SW 1271 (cell line): ENCODE results near the gene SRP72.
"Not testable (repeated sequence)": the region's sequence is repeated elsewhere in the genome, so short reads cannot be mapped to it uniquely, and the experiment has no call there.

Source experiments
- DNase-seq, 2 experiments: peaks; one replicate each; lab custom pipeline; 2025; lab: John Stamatoyannopoulos, UW

Gene SRP72, protein sequence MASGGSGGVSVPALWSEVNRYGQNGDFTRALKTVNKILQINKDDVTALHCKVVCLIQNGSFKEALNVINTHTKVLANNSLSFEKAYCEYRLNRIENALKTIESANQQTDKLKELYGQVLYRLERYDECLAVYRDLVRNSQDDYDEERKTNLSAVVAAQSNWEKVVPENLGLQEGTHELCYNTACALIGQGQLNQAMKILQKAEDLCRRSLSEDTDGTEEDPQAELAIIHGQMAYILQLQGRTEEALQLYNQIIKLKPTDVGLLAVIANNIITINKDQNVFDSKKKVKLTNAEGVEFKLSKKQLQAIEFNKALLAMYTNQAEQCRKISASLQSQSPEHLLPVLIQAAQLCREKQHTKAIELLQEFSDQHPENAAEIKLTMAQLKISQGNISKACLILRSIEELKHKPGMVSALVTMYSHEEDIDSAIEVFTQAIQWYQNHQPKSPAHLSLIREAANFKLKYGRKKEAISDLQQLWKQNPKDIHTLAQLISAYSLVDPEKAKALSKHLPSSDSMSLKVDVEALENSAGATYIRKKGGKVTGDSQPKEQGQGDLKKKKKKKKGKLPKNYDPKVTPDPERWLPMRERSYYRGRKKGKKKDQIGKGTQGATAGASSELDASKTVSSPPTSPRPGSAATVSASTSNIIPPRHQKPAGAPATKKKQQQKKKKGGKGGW

DNA sequence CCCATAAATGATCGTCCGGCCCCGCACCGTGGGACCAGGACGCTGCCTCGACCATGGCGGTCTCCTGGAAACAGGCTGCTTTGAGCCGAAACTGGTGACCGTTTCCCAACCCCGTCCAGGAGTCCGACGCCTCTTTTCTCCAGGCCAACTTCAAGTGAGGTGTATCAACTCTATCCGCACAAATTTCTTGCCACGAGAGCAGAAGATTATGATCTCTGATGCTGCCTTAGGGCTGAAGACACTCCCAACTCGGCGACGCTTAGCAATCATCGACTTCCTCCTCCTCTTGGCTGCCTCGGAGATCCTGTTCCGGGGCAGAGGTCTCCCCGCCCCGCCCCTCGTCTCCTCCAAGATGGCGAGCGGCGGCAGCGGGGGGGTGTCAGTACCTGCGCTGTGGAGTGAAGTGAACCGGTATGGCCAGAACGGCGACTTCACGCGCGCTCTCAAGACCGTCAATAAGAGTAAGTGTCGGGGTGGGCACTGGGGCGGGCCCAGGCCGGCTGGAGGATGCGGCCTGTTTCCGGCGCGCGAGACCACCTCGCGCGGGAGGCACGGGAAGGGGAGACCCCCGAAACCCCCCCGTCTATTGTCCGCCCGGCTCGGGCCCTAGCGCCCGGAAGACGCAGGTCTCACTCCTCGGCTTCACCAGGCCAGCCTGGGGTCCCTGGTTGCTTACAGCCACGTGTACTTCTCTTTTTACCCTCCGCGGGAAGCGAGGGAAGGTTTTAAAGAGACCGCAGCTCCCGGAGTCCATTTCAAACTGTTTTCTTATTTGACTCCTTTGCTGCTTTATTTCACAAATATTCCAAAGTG is at the start of gene SRP72:
Gene SRP72 (plus strand): TSS at position 334 of the 813 bp plus-strand sequence. CDS start 19 bp downstream, at position 353.
- DNase-seq: peak; percentile 46 to 74

DNA sequence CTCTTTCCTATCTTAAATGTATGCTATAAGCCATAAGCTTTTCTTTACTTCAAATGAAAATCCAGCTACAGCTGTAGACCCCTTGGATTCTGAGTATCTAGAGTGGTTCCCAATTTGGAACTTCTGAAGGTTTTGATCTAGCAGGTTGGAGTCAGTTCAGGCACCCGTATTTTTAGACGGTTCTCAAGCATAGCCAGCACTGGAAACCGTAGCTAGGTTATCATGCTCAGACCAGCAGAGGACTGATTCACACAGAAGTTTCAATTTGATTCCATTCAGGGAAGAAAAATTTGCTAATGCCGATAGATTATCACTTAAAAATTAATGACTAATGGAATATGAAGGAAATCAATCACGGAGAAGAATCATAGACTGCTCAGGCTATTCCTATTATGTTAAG is 43.2 kb upstream of the SRP72 start:
- DNase-seq: no peak

DNA sequence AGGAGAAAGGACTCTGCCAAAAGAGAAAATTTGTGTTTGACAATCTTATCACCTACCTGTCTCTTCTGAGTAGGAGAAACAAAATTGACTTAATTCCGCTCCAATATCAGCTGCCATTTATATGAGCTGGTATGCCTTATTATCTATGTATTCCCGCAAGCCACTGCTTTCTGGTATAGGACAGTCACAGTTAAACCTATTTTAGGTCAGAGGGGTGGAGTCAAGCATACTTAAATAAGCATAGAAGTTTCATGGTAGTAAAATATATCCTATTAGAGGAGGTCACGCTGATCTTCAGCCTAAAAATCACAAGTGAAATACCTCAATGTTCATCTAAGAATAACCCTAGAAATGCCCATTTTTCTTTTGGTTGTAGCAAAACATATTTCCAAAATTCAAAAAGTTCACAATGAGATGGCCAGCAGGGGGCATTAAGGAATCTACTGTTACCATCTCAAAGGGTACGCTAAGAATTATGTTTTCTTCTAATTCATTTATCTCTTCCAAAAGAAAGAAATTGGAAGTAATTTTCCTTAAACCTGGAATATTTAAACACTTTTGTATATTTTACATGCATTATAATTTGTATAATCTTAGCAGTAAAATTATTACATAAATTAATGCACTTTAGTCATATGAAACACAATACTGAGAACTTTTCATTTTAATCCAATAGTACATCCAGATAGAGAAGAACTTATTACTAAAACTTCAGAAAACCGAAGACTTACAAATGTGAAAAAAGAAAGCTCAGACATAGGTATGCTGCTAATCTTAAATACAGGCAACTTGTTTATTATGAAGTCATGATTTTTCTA is 42.5 kb upstream of the SRP72 start:
- no peak for DNase-seq

DNA sequence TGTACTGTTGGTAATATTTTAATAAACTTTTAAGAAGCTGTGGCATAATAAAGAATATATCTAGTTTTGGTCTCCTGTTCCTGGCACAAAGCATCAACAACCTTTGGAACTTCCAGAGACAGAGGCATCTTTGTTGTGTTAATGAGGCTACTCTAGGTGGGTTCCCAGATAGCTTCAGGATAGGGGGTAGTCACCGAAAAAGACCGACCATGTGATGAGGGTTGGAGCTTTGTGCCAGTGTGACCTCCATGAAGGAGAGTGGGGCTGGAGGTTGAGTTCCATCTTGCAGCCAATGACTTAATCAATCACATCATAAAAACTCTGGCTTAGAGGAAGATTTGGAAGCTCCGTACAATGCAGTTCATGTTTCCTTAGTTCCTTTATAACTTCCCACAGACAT is 41.9 kb upstream of the SRP72 start:
- no peak for DNase-seq

DNA sequence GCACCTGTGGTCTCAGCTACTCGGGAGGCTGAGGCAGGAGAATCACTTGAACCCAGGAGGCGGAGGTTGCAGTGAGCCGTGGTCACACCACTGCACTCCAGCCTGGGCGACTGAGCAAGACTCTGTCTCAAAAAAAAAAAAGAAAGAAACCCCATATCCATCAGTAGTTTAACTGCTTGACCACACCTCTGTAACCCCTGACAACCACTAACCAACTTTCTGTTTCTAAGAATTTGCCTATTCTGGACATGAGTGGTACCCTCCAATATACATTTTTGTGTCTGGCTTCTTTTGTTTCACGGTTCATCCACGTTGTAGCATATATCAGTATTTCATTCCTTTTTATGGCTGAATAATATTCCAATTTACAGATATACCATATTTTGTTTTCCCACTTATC is 41.1 kb upstream of the SRP72 start:
- DNase-seq: no peak

- DNase-seq: no peak
Observed at GRCh38 chr4:56427179-56427578, 40.2 kb upstream of the SRP72 start.

DNA sequence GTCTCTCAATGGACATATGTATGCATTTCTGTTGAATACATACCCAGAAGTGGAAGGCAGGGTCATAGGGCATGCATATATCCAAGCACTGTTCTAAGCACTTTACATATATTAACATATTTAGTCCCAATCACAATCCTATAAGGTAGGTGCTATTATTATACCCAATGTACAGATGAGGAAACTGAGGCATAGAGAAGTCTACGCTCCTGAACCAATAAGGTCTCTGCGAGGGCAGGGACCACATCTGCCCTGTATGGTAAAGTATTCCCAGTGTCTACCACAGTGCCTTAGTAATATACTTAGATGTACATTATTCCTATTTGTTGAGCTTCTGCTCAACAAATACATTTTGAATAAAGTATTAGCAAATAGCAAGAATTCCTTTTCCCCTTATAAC is 37.2 kb upstream of the SRP72 start:
- DNase-seq: no peak

DNA sequence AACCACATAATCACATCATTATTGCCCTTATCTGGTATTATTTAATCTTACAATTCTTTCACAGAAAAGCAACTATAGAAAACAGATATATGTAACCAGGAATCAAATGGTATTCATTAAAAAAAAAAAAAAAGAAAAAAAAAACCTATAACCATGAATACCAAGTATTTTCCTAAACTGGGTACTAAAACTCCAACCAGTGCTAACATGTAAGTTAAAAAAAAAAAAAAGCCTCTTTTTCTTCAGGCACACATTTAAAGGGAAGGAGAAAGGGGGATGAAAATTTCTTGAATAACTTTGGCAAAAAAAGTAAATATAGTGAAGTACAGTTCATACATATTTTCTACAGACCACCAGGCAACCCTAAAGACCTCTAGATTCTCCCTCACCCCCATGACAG is 34.1 kb upstream of the SRP72 start:
- no peak for DNase-seq

GRCh38 chr4:56434599-56435139 is 32.7 kb upstream of the SRP72 start:
- peak in 1 of 2 experiments; percentile 40 for DNase-seq

- peak; percentile 84 to 89 for DNase-seq
Observed at GRCh38 chr4:56435140-56435926, 32.1 kb upstream of the SRP72 start, which contains the start of gene PPAT. PPAT (minus strand) TSS chr4:56435615; CDS start chr4:56435477, 138 bp downstream.

DNA sequence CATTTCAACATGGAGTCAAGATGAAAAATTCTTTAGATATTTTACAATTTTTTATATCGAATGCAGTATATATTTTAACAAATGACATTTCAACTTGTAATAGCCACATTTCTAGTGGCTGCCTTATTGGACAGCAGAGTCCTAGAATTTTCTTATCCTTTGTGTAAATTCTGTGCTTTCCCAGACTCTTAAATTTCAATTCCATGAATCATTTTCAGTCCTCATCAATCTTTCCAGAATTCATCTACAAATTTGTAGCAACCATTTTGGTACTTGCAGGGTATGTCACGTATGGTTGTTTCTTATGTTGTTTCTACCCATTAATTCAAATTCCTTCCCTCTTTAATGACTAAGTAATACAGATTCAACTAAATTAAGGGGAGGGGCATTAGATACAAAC is 28.7 kb upstream of the SRP72 start:
- no peak for DNase-seq

DNA sequence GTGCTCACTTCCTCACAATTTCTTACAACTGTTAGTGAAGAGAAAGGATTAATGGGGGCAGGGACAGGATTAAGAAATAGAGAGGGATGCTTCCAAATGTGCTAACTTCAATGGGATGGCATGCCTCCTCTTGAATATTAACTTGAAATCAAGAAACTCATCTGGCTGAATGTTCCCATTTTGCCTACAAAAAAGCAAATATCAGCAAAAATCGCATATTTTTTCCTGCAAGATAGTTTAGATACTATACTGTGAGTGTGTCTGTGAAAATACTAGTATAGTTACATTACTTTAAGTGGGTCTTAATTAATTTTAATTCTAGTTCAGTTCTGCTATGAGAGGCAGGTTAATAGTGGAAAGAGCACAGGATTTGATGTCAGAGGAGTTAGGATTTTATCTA is 26.4 kb upstream of the SRP72 start:
- DNase-seq: no peak

DNA sequence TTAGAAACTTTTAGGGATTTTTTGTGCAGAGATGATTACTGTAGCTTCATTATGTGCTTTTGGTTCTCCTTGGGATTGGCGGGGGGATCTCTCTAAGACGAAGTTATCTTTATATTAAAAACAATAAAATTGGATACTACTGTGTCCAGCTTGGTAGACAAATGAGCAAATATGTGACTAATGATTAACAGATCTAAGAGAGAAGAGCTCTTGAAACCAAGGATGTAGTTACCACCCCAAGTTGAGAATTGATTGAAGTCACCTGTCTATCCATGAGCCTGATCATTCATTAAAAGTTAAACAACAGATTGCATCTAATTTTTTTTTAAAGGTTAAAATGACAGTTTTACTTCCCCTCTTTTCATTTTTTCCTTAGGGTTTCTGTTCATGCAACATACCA is 22.7 kb upstream of the SRP72 start:
- DNase-seq: no peak

DNA sequence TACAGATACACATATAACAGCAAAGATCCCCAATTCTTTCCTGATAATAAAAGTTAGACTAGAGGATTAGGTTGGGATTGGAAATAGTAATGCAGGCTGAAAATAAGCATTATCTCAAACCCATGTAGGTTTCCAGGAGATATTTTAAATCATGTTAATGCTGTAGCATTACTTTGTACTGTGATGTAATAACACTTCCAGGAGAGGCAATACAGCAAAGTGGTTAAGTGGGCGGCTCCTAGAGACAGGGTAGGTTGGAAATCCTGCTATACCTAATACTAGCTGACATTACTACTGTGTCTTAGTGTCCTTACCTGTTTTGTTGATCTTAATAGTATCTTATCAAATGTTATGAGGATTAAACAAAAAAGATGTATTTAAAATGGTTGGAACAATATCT is 21.7 kb upstream of the SRP72 start:
- no peak for DNase-seq

DNA sequence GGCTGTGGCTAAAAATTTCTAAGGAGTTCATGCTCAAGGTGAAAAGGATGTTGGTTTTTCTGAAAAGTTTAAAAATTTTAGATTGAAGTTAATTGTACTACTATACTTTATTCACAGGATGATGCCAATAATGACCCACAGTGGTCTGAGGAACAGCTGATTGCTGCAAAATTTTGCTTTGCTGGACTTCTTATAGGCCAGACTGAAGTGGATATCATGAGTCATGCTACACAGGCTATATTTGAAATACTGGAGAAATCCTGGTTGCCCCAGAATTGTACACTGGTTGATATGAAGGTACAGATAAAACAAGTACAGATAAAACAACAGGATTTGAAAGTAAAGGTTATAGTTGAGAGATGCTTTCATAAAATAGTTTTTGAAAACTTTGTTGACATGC is 19.1 kb upstream of the SRP72 start:
- no peak for DNase-seq

GRCh38 chr4:56449475-56449874 is 17.9 kb upstream of the SRP72 start:
- DNase-seq: not testable (repeated sequence)

GRCh38 chr4:56450342-56450741 is 17.1 kb upstream of the SRP72 start:
- DNase-seq: no peak

DNA sequence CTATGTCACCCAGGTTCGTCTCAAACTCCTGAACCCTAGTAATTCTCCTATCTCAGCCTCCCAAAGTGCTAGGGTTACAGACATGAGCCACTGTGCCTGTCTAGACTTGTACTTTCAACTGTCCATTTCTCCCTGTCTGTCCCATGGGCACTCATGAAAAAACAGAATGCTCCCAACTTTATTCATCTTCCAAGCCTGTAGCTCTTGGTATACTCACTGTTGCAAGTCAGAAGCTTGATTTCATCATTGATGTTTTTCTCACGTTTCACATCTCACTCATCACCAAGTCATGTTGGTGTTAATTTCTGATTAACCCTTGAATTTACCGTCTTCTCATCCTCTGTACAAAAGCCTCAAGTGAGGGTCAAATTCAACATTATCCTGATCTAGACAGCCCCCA is 7.3 kb upstream of the SRP72 start:
- DNase-seq: no peak

GRCh38 chr4:56462157-56462556 is 5.3 kb upstream of the SRP72 start:
- DNase-seq: no peak

GRCh38 chr4:56463711-56464110 is 3.7 kb upstream of the SRP72 start:
- DNase-seq: no peak

DNA sequence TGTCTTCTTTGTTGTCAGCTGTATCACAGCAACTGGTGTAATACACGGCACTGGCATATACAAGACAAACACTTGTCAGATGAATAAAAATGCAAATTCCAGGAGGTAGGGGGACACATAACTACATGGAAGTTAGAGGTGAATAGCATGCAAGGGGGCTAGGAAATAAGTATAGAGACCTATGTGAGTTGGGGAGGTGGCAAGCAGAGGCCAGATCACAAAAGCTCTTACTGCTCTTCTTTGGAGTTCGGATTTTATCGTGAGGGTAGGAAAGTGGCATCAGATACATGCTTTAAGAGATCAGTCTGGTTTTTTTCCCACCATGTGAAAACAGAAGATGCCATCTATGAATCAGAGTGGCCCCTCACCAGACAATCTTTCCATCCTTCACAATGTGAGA is 2.8 kb upstream of the SRP72 start:
- no peak for DNase-seq
